GM18508 (cell line): ENCODE data around the gene SPATA9.

Source experiments
- ATAC-seq: cut with Tn5 transposase; IDR thresholded peaks from one replicate; pipeline ENCODE4 v1.9.1; 2021; ENCODE audit warnings: moderate number of reproducible peaks; ENCODE audit not compliant: insufficient read depth, unreplicated experiment

SPATA9 gene

DNA sequence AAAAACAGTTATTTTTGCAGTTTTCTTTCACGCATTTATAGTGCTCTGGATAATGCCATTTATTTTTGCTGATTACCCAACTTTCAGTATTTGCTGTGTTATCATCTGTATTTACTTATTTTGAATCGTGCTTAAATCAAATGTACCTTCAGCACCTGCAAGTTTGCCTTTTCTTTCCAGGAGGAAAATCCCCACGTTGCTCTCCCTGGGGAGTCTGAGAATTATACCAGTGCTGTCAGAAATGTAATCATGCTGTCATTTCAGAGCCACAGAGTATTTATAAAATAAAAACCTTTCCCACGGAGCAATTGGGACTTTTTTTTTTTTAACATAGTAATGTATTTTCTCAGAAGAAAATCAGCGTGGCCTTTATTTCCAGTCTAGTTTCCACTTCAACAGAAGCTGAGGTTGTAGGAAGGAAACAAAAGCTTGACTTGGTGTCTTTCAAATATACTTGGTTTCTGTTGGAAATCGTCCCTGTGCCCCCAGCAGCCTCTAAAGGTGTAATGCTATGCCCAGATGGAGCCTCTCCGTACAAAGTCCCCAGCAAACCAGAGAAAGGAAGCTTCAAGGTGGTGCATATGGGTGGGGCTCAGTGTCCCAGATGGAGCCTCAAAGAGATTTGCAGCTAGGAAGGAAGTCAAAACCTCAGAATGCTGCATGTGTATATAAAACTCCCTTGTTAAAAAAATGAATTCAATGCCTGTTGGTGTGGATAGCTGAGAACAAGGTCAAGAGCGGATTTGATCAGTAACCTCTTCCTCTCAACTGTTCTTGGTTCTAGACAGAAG, 60.8 kb downstream of the SPATA9 start:
- ATAC-seq = no peak

DNA sequence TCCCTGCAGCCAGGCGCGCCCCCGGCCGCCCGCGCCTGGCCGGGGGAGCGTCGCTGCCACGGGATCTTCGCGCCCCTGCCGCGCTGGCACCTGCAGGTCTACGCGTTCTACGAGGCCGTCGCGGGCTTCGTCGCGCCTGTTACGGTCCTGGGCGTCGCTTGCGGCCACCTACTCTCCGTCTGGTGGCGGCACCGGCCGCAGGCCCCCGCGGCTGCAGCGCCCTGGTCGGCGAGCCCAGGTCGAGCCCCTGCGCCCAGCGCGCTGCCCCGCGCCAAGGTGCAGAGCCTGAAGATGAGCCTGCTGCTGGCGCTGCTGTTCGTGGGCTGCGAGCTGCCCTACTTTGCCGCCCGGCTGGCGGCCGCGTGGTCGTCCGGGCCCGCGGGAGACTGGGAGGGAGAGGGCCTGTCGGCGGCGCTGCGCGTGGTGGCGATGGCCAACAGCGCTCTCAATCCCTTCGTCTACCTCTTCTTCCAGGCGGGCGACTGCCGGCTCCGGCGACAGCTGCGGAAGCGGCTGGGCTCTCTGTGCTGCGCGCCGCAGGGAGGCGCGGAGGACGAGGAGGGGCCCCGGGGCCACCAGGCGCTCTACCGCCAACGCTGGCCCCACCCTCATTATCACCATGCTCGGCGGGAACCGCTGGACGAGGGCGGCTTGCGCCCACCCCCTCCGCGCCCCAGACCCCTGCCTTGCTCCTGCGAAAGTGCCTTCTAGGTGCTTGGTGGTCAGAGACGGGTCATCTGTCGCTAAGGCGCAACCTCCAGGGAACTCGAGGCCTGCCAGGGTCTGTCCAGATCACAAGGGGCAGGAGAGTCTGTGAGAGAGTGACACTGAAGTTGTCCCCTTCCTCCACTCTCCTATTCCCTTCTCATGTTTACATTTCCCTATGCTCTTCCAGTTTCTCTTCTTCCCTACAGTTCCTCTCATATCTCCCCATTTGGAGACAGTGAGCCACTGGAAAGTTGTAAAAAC, 61.6 kb downstream of the SPATA9 start:
- no peak for ATAC-seq

DNA sequence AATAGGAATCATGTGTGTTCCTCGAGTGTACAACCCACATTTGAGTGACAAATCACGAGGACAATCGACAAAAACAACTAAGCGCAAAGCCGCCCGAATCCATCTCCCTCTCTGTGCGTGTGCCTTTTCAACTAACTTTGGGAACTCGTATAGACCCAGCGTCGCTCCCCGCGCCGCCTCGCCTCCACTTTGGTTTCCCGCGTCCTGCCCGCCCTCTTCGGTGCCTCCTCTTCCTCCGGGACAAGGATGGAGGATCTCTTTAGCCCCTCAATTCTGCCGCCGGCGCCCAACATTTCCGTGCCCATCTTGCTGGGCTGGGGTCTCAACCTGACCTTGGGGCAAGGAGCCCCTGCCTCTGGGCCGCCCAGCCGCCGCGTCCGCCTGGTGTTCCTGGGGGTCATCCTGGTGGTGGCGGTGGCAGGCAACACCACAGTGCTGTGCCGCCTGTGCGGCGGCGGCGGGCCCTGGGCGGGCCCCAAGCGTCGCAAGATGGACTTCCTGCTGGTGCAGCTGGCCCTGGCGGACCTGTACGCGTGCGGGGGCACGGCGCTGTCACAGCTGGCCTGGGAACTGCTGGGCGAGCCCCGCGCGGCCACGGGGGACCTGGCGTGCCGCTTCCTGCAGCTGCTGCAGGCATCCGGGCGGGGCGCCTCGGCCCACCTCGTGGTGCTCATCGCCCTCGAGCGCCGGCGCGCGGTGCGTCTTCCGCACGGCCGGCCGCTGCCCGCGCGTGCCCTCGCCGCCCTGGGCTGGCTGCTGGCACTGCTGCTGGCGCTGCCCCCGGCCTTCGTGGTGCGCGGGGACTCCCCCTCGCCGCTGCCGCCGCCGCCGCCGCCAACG, 62.5 kb downstream of the SPATA9 start, which contains the start of gene GPR150:
Gene GPR150, plus strand, starts transcription at position 58 of the 840 bp plus-strand sequence. Its CDS starts 189 bp downstream, at position 247.
- ATAC-seq = no peak

DNA sequence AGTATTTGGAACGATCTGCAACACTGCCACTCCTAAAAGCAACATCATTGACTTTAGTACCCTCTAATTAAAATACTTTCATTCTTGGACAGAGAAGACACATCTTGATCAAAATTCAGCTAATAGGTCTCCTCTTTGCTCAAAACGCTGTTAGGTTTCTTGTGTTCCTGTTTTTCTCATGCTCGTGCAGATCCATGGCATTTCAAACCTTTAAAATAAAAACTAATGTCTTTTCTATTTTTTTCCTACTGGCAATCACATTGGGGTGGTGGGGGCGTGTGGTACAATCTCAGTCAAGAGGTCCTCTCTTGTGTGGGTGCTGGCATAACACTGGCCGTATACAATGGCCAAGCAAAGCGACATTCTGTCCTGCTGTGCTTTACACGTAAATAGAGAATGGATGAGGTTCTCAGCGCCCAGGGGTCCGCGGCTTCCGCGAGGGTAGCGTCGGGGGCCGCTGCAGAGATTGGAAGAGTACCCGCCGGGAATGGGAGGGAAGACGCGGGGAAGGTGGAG, 63.2 kb downstream of the SPATA9 start:
- ATAC-seq = no peak

DNA sequence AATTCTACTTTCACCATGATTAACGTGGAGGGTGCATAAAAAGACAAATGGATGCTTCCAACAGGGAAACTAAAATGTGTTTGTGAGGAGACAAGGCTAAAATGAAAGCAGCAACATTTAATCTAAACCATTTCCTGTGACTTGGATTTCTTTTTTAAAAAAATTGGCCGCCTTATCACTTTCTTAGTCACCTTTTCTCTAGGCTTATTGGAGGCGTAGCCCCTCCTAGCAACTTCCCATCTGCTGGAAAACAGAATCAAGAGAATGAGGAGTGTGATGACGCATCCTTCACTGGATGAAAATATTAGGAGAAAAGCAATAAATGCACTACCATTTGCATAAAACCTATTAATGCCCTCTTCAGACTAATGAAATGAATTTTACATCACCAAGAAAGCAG, 63.7 kb downstream of the SPATA9 start:
- ATAC-seq = no peak

- ATAC-seq = no peak
Observed at GRCh38 chr5:95617057-95617456, 65.7 kb downstream of the SPATA9 start.

- no peak for ATAC-seq
Observed at GRCh38 chr5:95615164-95615467, 67.7 kb downstream of the SPATA9 start.

DNA sequence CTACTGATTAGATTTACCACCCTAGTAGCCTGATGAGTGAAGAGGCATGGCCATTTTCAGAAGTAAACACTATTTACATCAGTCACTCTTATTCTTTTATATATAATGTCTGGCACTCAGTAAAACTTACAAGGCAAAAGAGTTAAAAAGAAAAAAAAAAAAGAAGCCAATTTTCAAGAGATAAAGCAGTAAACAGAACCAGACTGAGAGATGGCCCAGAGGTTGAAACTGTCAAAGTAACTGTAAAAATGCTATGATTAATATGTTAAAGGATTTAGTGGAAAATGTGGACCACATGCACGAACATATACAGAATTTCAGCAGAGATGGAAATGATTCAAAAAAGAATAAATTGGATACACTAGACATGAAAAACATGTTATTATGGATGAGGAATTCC, 69.3 kb downstream of the SPATA9 start:
- no peak for ATAC-seq

DNA sequence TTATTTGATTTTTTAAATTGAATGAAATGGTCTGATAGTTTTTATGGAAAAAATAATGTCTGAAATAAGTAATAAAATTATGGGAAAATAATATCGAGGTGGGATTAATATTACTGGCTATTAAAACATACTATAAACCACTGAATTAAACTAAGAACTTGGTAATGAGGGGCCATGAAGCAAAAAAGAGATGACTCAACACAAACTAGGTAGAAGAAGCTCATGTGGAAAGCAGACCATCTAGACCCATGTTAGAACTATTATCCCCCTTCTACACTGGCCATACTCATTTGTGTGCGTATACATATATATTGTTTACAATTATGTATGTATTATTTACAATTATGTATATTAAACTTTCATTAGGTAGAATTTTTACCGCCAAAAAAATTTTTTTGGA, 71.4 kb downstream of the SPATA9 start:
- no peak for ATAC-seq

DNA sequence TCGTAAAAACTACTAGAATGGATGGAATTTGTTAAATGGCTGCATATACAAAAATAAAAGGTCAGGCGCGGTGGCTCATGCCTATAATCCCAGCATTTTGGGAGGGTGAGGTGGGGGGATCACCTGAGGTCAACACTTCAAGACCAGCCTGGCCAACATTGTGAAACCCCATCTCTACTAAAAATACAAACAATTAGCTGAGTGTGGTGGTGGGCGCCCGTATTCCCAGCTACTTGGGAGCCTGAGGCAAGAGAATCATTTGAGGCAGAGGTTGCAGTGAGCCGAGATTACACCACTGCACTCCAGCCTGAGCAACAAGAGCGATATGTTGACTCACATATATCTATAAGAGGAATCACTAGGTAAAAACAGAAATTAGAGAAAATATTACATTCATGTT, 72.2 kb downstream of the SPATA9 start:
- no peak for ATAC-seq

DNA sequence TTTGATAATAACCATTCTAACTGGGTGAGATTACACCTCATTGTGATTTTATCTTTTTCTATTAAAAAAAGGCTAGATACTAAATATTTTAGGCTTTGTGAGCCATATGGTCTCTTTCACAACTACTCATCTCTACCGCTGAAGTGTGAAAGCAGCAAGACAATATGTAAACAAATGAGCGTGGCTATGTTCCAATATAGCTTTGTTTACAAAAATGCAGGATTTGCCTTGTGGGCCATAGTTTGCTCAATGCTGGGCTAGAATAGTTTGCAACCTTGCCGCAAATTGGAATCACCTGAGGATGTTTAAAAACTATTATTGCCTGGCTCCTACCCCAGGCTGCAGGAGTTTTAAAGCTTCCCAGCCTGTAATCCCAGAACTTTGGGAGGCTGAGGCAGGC, 73.1 kb downstream of the SPATA9 start:
- ATAC-seq = no peak
